Uterus (tissue), 4 donors: Measurements from ENCODE around the gene GRIN3A. TPM values are rescaled to one million over a fixed set of nuclear protein-coding genes. Genes with fewer than 3 reads are reported as not detected.

Experiments
- DNase-seq, 2 donors: peaks; one replicate each; pipeline ENCODE4 v3.0.0-alpha.2; 2019 to 2020
- H3K27ac ChIP-seq, 2 donors: fragments of 200-600 bp; sonication (generic); 1 replicate in 1 of 2; 2 replicates in 1 of 2; pipeline ENCODE4 v1.5.1; 2016 to 2018
- H3K27me3 ChIP-seq, 2 donors: fragments of 200-600 bp; sonication (generic); one replicate each; pipeline ENCODE4 v1.5.1; 2018 to 2019; ENCODE audit warnings: control low read depth in 1 of 2
- H3K36me3 ChIP-seq, 2 donors: fragments of 200-600 bp; sonication (generic); one replicate each; pipeline ENCODE4 v1.5.1; 2019; ENCODE audit warnings: control low read depth in 1 of 2
- H3K4me1 ChIP-seq, 2 donors: fragments of 200-600 bp; sonication (generic); one replicate each; pipeline ENCODE4 v1.5.1; 2018 to 2019; ENCODE audit warnings: control low read depth in 1 of 2
- H3K4me3 ChIP-seq, 2 donors: fragments of 200-600 bp; sonication (generic); 1 replicate in 1 of 2; 2 replicates in 1 of 2; pipeline ENCODE4 v1.5.1; 2018 to 2019; ENCODE audit warnings: mild to moderate bottlenecking in 1 of 2
- H3K9me3 ChIP-seq, 2 donors: fragments of 200-600 bp; sonication (generic); one replicate each; pipeline ENCODE4 v1.5.1; 2019; ENCODE audit warnings: control low read depth in 1 of 2
- CTCF ChIP-seq, 4 experiments: fragments of 200-600 bp in 2 of 4; fragments of 450-650 bp in 2 of 4; sonication (generic) in 2 of 4; IDR thresholded peaks; one replicate each; pipeline ENCODE4 v1.5.1; 2016 to 2019; ENCODE audit warnings: antibody characterized with exemption in 4 of 4, mild to moderate bottlenecking in 2 of 4, moderate library complexity in 1 of 4
- POLR2A ChIP-seq, 2 donors: fragments of 450-650 bp; IDR thresholded peaks; one replicate each; pipeline ENCODE4 v1.6.1; 2016; ENCODE audit warnings: antibody characterized with exemption in 2 of 2, mild to moderate bottlenecking in 1 of 2, moderate library complexity in 1 of 2
- intact Hi-C: fragments of 100-400 bp; cut with DNase I; formaldehyde crosslinking; loops from one replicate; pipeline ENCODE4 v1.15.1; 2023; ENCODE audit warnings: low total_unique reads
- total RNA-seq, 4 donors: library from RNA; depleted of rRNA in 3 of 4; stranded (reverse); fragments of >200 nt in 3 of 4; gene quantifications; one replicate each; pipeline versions ENCODE4 v1.1.0 to v1.2.4, GENCODE V29; 2014 to 2023
- donor health status: DM: yes; HTN: yes; CAD: no.

GRIN3A gene
- total RNA-seq, 4 donors from 2014 or later = 5.9 TPM; not detected in 3

GRCh38 chr9:101652601-101653175 is 85.8 kb downstream of the GRIN3A start:
- no peaks in the 10 kb centered on the region for H3K4me1 ChIP-seq
- intact Hi-C loops = no loop called here
- no peak for DNase-seq
- no peaks in the 10 kb centered on the region for H3K9me3 ChIP-seq
- no peaks in the 10 kb centered on the region for H3K27me3 ChIP-seq
- no peak for TF ChIP-seq CTCF (IDR thresholded peaks at IDR 0.05)
- TF ChIP-seq POLR2A (IDR thresholded peaks at IDR 0.05) = no peak
- no peaks in the 10 kb centered on the region for H3K36me3 ChIP-seq
- no peak overlapping the region for H3K27ac ChIP-seq
- H3K4me3 ChIP-seq = no peak overlapping the region

GRCh38 chr9:101650142-101650541 is 88.3 kb downstream of the GRIN3A start:
- intact Hi-C loops = no loop called here
- TF ChIP-seq CTCF (IDR thresholded peaks at IDR 0.05) (no peak), POLR2A (IDR thresholded peaks at IDR 0.05) (no peak)

GRCh38 chr9:101648493-101648892 is 90.0 kb downstream of the GRIN3A start:
- no peaks in the 10 kb centered on the region for H3K4me1 ChIP-seq
- intact Hi-C loops = no loop called here
- H3K4me3 ChIP-seq = no peak overlapping the region
- H3K27ac ChIP-seq = no peak overlapping the region
- no peaks in the 10 kb centered on the region for H3K27me3 ChIP-seq
- DNase-seq = no peak
- no peaks in the 10 kb centered on the region for H3K9me3 ChIP-seq
- TF ChIP-seq POLR2A (IDR thresholded peaks at IDR 0.05) (no peak), CTCF (IDR thresholded peaks at IDR 0.05) (no peak)
- no peaks in the 10 kb centered on the region for H3K36me3 ChIP-seq

More at GRCh38 chr9:101650142-101650541, 88.3 kb downstream of the GRIN3A start:
- Histone ChIP-seq H3K4me3 (no peak overlapping the region), H3K27me3 (no peaks in the 10 kb centered on the region), H3K27ac (no peak overlapping the region), H3K4me1 (no peaks in the 10 kb centered on the region), H3K9me3 (no peaks in the 10 kb centered on the region), H3K36me3 (no peaks in the 10 kb centered on the region)
- DNase-seq = no peak

GRCh38 chr9:101639785-101640665 is 98.4 kb downstream of the GRIN3A start:
- Histone ChIP-seq H3K27me3 (no peaks in the 10 kb centered on the region), H3K27ac (no peak overlapping the region), H3K9me3 (peaks cover 0 to 7% of the 10 kb centered on the region in 2 donors), H3K4me3 (no peak overlapping the region), H3K36me3 (no peaks in the 10 kb centered on the region), H3K4me1 (peaks cover 0 to 3% of the 10 kb centered on the region in 2 donors)
- intact Hi-C loops = no loop called here
- TF ChIP-seq CTCF (IDR thresholded peaks at IDR 0.05) = no peak
- no peak for TF ChIP-seq POLR2A (IDR thresholded peaks at IDR 0.05)
- DNase-seq = no peak

- Histone ChIP-seq H3K27me3 (no peaks in the 10 kb centered on the region), H3K4me3 (no peak overlapping the region), H3K9me3 (peaks cover 0 to 7% of the 10 kb centered on the region in 2 donors), H3K27ac (no peak overlapping the region), H3K36me3 (no peaks in the 10 kb centered on the region), H3K4me1 (peaks cover 0 to 3% of the 10 kb centered on the region in 2 donors)
- DNase-seq = no peak
- intact Hi-C loops = no loop called here
- no peak for TF ChIP-seq CTCF (IDR thresholded peaks at IDR 0.05)
- no peak for TF ChIP-seq POLR2A (IDR thresholded peaks at IDR 0.05)
Measured at GRCh38 chr9:101639311-101639710, 99.1 kb downstream of the GRIN3A start.
